ENCODE results near the gene TFAP2E.
"Not testable (repeated sequence)": the region's sequence is repeated elsewhere in the genome, so short reads cannot be mapped to it uniquely, and the experiment has no call there.

TFAP2E gene

DNA sequence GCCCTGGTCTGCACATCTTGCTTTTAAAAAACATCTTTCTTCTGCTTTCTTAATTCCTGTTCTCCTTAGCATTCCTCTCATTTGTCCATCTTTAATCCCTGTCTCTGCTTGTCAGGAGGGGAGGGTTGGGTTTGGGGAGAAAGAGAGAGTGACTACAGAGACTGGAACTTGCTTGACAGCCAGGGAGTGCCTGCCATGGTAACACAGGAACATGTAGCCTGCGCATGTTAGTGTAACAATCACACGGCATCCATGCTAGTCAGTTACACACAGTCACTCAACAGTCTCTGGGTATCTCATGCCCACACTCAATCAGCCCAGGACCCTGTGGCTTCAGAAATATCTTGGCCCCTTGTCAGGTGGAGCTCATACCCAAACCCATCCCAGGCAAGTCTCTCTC, 818 bp upstream of the TFAP2E start:
- Histone ChIP-seq H3K4me3 (ENCODE audit: insufficient read depth, low read depth, low read length, poor library complexity, severe bottlenecking) (no peak overlapping the region), H3K27me3 (replicated peaks; ENCODE audit: control insufficient read depth, insufficient read depth, low read length, poor library complexity, severe bottlenecking) (no peaks in the 10 kb centered on the region), H3K36me3 (ENCODE audit: control insufficient read depth, insufficient read depth, low read length) (no peaks in the 10 kb centered on the region), H3K9me3 (ENCODE audit: control insufficient read depth, low read length) (no peaks in the 10 kb centered on the region), H3K27ac (ENCODE audit: insufficient read depth, low read length, poor library complexity, severe bottlenecking) (no peak overlapping the region), H3K4me1 (ENCODE audit: control insufficient read depth, insufficient read depth, low read length, poor library complexity, severe bottlenecking) (peaks cover 11% of the 10 kb centered on the region)
- no peak for DNase-seq

DNA sequence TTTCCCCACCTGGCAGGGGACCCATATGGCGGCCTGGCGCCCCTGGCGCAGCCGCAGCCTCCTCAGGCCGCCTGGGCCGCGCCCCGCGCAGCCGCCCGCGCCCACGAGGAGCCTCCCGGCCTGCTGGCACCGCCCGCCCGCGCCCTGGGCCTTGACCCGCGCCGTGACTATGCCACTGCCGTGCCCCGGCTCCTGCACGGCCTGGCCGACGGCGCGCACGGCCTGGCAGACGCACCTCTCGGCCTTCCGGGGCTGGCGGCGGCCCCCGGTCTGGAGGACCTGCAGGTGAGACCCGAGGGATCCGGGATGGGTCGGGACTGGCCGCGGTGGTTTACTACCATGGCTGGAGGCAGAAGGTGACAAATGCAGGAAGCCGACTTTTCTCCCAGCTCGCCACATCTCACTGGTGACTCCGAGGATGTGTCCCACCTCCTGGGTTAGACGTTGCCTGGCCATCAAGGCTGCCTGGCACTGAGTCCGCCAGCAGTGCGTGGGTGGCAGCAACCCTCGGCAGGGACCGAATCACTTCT, 1.1 kb downstream of the TFAP2E start:
- H3K4me1 ChIP-seq (ENCODE audit: control insufficient read depth, insufficient read depth, low read length, poor library complexity, severe bottlenecking), result peaks cover 22% of the 10 kb centered on the region
- no peaks in the 10 kb centered on the region for H3K9me3 ChIP-seq (ENCODE audit: control insufficient read depth, low read length)
- no peaks in the 10 kb centered on the region for H3K36me3 ChIP-seq (ENCODE audit: control insufficient read depth, insufficient read depth, low read length)
- H3K4me3 ChIP-seq (ENCODE audit: insufficient read depth, low read depth, low read length, poor library complexity, severe bottlenecking), result no peak overlapping the region
- no peak for DNase-seq
- H3K27me3 ChIP-seq (replicated peaks; ENCODE audit: control insufficient read depth, insufficient read depth, low read length, poor library complexity, severe bottlenecking), result no peaks in the 10 kb centered on the region
- no peak overlapping the region for H3K27ac ChIP-seq (ENCODE audit: insufficient read depth, low read length, poor library complexity, severe bottlenecking)

DNA sequence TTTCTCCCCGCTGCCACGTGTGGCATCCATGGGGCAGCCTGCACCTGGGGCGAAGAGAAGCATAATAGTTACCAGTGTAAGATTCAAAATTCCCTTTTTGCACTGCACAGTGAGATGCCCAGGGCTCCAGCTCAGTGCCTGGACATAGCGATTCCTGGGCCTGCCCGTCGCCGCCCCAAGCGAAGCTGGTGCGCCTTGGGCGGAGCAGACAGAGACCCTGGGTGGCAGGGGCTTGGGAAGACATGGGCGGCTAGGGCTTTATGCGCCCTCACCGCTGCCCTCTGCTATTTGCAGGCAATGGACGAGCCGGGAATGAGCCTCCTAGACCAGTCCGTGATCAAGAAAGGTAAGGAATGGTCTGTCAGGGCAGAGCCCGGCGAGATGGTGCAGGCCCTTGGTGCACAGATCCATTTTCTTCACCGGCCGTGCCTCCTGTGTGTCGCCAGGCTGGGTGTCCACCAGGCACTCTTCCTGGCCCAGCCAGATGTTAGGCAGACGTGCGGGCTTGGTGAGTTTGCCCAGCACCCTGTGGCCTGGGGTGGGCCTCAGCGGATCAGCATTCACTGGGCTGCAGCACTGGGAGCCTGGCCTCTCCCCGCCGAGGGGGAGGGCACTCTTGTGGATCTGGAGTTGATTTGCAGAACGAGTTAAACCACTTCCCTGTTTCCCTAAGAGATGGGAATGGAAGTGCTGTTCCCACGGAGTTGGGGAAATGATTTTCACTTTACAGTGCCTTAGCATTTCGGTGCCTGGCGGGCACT, 1.7 kb downstream of the TFAP2E start:
- Histone ChIP-seq H3K9me3 (ENCODE audit: control insufficient read depth, low read length) (no peaks in the 10 kb centered on the region), H3K27ac (ENCODE audit: insufficient read depth, low read length, poor library complexity, severe bottlenecking) (no peak overlapping the region), H3K27me3 (replicated peaks; ENCODE audit: control insufficient read depth, insufficient read depth, low read length, poor library complexity, severe bottlenecking) (no peaks in the 10 kb centered on the region), H3K36me3 (ENCODE audit: control insufficient read depth, insufficient read depth, low read length) (no peaks in the 10 kb centered on the region), H3K4me1 (ENCODE audit: control insufficient read depth, insufficient read depth, low read length, poor library complexity, severe bottlenecking) (peaks cover 22% of the 10 kb centered on the region), H3K4me3 (ENCODE audit: insufficient read depth, low read depth, low read length, poor library complexity, severe bottlenecking) (no peak overlapping the region)
- no peak for DNase-seq

DNA sequence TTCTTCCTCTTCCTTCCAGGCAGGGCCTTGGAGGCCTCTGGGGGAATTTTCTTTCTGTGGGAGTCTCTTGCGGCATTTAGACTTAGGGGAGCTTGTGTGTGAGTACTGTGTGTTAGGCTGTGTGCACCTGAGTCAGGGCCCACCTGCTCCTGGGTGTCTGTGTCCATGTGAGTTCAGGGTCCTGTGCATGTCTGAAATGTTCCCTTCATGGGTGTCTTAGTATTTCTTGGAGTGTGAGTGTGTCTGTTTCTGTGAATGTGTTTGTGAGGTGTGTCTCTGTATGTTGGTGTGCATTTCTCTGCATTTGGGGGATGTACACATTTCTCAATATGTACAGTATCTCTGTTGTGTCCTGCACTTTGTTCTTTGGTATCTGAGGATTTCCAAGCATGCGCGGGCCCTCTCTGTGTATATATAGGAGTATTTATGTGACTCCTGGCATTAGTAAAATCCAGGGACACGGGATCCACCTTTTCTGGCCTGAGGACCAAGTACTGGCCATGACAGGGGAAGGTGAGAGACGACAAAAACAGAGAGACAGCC, 2.4 kb downstream of the TFAP2E start:
- Histone ChIP-seq H3K4me3 (ENCODE audit: insufficient read depth, low read depth, low read length, poor library complexity, severe bottlenecking) (no peak overlapping the region), H3K4me1 (ENCODE audit: control insufficient read depth, insufficient read depth, low read length, poor library complexity, severe bottlenecking) (peaks cover 22% of the 10 kb centered on the region), H3K9me3 (ENCODE audit: control insufficient read depth, low read length) (no peaks in the 10 kb centered on the region), H3K36me3 (ENCODE audit: control insufficient read depth, insufficient read depth, low read length) (no peaks in the 10 kb centered on the region), H3K27me3 (replicated peaks; ENCODE audit: control insufficient read depth, insufficient read depth, low read length, poor library complexity, severe bottlenecking) (no peaks in the 10 kb centered on the region), H3K27ac (ENCODE audit: insufficient read depth, low read length, poor library complexity, severe bottlenecking) (no peak overlapping the region)
- DNase-seq, result no peak

DNA sequence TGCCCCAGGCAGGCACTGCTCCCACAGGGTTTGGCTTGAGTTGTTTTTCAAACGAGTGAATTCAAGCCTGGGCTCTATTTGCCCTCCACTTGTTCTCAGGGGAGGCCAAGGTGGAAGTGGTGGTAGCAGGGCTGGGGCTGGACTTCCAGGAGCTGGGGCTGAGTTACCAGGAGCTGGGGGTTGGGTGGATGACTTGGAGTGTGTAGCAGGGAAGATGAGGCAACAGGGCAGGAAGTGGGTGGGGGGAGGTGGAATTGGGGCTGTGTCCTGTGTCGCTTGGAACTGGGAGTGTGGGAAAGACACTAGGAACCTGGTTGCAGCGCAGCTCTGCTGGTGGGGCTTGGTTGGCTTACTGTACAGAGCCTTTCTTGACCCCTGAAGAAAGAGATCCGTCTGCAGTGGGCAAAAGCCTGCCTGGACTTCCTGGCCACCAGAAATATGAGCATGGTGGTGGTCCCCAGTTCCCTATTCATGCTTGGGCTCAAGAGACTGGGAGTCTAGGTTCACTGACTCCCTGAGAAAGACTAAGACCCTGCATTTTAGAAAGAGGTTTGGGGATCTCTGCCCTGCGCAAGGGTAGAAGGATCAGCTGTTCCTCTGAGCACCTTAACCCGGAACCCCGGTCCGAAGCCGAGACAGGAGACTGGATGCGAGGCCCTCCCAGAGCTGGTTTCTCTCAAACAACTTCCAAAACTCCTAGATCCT, 3.1 kb downstream of the TFAP2E start:
- Histone ChIP-seq H3K27ac (ENCODE audit: insufficient read depth, low read length, poor library complexity, severe bottlenecking) (no peak overlapping the region), H3K4me1 (ENCODE audit: control insufficient read depth, insufficient read depth, low read length, poor library complexity, severe bottlenecking) (peaks cover 22% of the 10 kb centered on the region), H3K27me3 (replicated peaks; ENCODE audit: control insufficient read depth, insufficient read depth, low read length, poor library complexity, severe bottlenecking) (no peaks in the 10 kb centered on the region), H3K9me3 (ENCODE audit: control insufficient read depth, low read length) (no peaks in the 10 kb centered on the region), H3K4me3 (ENCODE audit: insufficient read depth, low read depth, low read length, poor library complexity, severe bottlenecking) (no peak overlapping the region), H3K36me3 (ENCODE audit: control insufficient read depth, insufficient read depth, low read length) (no peaks in the 10 kb centered on the region)
- no peak for DNase-seq

DNA sequence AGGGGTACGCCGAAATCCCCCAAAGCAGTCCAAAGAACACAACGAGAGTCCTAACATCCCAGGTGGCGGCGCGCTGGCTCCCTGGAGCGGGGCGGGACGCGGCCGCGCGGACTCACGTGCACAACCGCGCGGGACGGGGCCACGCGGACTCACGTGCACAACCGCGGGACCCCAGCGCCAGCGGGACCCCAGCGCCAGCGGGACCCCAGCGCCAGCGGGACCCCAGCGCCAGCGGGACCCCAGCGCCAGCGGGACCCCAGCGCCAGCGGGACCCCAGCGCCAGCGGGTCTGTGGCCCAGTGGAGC, 3.6 kb downstream of the TFAP2E start:
- peaks cover 22% of the 10 kb centered on the region for H3K4me1 ChIP-seq (ENCODE audit: control insufficient read depth, insufficient read depth, low read length, poor library complexity, severe bottlenecking)
- DNase-seq; H3K9me3 ChIP-seq (ENCODE audit: control insufficient read depth, low read length); H3K36me3 ChIP-seq (ENCODE audit: control insufficient read depth, insufficient read depth, low read length); H3K27me3 ChIP-seq (replicated peaks; ENCODE audit: control insufficient read depth, insufficient read depth, low read length, poor library complexity, severe bottlenecking); H3K27ac ChIP-seq (ENCODE audit: insufficient read depth, low read length, poor library complexity, severe bottlenecking): not testable (repeated sequence)
- H3K4me3 ChIP-seq (ENCODE audit: insufficient read depth, low read depth, low read length, poor library complexity, severe bottlenecking), result peak overlapping the region; percentile 59

DNA sequence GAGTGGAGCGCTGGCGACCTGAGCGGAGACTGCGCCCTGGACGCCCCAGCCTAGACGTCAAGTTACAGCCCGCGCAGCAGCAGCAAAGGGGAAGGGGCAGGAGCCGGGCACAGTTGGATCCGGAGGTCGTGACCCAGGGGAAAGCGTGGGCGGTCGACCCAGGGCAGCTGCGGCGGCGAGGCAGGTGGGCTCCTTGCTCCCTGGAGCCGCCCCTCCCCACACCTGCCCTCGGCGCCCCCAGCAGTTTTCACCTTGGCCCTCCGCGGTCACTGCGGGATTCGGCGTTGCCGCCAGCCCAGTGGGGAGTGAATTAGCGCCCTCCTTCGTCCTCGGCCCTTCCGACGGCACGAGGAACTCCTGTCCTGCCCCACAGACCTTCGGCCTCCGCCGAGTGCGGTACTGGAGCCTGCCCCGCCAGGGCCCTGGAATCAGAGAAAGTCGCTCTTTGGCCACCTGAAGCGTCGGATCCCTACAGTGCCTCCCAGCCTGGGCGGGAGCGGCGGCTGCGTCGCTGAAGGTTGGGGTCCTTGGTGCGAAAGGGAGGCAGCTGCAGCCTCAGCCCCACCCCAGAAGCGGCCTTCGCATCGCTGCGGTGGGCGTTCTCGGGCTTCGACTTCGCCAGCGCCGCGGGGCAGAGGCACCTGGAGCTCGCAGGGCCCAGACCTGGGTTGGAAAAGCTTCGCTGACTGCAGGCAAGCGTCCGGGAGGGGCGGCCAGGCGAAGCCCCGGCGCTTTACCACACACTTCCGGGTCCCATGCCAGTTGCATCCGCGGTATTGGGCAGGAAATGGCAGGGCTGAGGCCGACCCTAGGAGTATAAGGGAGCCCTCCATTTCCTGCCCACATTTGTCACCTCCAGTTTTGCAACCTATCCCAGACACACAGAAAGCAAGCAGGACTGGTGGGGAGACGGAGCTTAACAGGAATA, 4.2 kb downstream of the TFAP2E start:
- H3K4me1 ChIP-seq (ENCODE audit: control insufficient read depth, insufficient read depth, low read length, poor library complexity, severe bottlenecking), result peaks cover 22% of the 10 kb centered on the region
- peak; percentile 43 to 53 (median 52) for DNase-seq
- H3K4me3 ChIP-seq (ENCODE audit: insufficient read depth, low read depth, low read length, poor library complexity, severe bottlenecking), result peak overlapping the region; percentile 59
- H3K9me3 ChIP-seq (ENCODE audit: control insufficient read depth, low read length), result no peaks in the 10 kb centered on the region
- H3K27me3 ChIP-seq (replicated peaks; ENCODE audit: control insufficient read depth, insufficient read depth, low read length, poor library complexity, severe bottlenecking), result no peaks in the 10 kb centered on the region
- H3K27ac ChIP-seq (ENCODE audit: insufficient read depth, low read length, poor library complexity, severe bottlenecking), result peak overlapping the region; percentile 5
- no peaks in the 10 kb centered on the region for H3K36me3 ChIP-seq (ENCODE audit: control insufficient read depth, insufficient read depth, low read length)

DNA sequence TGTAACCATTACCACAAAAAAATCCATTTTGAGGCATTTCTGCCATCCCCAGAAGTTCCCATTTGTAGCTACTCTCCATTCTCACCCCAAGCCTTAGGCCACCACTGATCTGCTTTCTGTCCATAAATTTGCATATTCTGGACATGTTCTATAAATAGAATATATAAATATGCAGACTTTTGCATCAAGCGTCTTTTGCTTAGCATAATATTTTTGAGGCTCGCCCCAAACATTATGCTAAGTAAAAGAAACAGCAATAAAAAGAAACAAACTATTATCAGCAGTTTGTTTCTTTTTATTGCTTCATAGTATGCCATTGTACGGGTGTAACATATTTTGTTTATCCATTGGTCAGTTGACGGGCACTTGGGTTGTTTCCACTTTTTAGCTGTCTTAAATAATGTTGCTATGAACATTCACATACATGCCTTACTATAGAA, 7.9 kb downstream of the TFAP2E start:
- Histone ChIP-seq H3K36me3 (ENCODE audit: control insufficient read depth, insufficient read depth, low read length) (no peaks in the 10 kb centered on the region), H3K4me3 (ENCODE audit: insufficient read depth, low read depth, low read length, poor library complexity, severe bottlenecking) (no peak overlapping the region), H3K27me3 (replicated peaks; ENCODE audit: control insufficient read depth, insufficient read depth, low read length, poor library complexity, severe bottlenecking) (no peaks in the 10 kb centered on the region), H3K27ac (ENCODE audit: insufficient read depth, low read length, poor library complexity, severe bottlenecking) (no peak overlapping the region), H3K9me3 (ENCODE audit: control insufficient read depth, low read length) (no peaks in the 10 kb centered on the region), H3K4me1 (ENCODE audit: control insufficient read depth, insufficient read depth, low read length, poor library complexity, severe bottlenecking) (peaks cover 22% of the 10 kb centered on the region)
- no peak for DNase-seq

DNA sequence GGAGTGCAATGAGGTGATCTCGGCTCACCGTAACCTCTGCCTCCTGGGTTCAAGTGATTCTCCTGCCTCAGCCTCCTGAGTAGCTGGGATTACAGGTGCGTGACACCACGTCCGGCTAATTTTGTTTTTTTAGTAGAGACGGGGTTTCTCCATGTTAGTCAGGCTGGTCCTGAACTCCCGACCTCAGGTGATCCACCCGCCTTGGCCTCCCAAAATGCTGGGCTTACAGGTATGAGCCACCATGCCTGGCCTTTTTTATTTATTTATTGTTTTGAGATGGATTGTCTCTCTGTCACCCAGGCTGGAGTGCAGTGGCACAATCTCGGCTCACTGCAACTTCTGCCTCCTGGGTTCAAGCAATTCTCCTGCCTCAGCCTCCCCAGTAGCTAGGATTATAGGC, 8.5 kb downstream of the TFAP2E start:
- H3K27ac ChIP-seq (ENCODE audit: insufficient read depth, low read length, poor library complexity, severe bottlenecking); H3K9me3 ChIP-seq (ENCODE audit: control insufficient read depth, low read length); H3K36me3 ChIP-seq (ENCODE audit: control insufficient read depth, insufficient read depth, low read length); H3K27me3 ChIP-seq (replicated peaks; ENCODE audit: control insufficient read depth, insufficient read depth, low read length, poor library complexity, severe bottlenecking); DNase-seq; H3K4me3 ChIP-seq (ENCODE audit: insufficient read depth, low read depth, low read length, poor library complexity, severe bottlenecking): not testable (repeated sequence)
- peaks cover 18% of the 10 kb centered on the region for H3K4me1 ChIP-seq (ENCODE audit: control insufficient read depth, insufficient read depth, low read length, poor library complexity, severe bottlenecking)

Data from effector memory CD4-positive, alpha-beta T cell (primary cell).